SIG-M5 (cell line): ENCODE data around the gene NGEF.
"Not testable (repeated sequence)": the region's sequence is repeated elsewhere in the genome, so short reads cannot be mapped to it uniquely, and the experiment has no call there.

ENCODE experiments used
- DNase-seq: peaks from one replicate; lab custom pipeline; 2025; lab: John Stamatoyannopoulos, UW

NGEF gene

DNA sequence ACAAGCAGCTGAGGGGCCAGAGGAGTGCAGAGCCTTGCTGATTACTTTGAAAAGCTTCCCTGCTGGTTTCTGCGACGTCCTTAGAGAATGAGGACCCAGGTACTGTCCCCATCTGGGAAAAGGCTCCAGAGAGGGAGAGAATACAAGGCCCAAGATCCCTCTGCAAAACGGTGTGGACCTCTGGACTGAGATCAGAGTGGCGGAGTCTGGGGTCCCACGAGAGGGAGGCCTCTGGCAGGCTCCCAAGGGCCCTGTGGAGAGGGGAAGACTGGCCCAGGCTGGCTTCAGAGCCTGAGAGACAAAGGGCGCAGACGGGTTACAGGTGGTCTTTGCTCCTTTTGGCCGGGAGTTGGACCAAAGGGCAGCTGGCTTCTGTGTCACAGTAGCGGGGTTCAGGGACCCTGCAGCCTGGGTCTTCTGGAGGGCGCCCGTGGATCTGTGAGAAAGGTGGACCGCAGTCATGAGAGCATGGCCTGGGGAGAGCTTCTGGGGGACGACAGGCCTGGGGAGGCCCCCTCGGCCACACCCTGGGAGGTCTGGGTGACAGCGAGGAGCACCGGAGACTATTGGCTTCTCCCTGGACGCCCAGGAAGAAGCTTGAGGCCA, 142.2 kb downstream of the NGEF start:
- no peak for DNase-seq

DNA sequence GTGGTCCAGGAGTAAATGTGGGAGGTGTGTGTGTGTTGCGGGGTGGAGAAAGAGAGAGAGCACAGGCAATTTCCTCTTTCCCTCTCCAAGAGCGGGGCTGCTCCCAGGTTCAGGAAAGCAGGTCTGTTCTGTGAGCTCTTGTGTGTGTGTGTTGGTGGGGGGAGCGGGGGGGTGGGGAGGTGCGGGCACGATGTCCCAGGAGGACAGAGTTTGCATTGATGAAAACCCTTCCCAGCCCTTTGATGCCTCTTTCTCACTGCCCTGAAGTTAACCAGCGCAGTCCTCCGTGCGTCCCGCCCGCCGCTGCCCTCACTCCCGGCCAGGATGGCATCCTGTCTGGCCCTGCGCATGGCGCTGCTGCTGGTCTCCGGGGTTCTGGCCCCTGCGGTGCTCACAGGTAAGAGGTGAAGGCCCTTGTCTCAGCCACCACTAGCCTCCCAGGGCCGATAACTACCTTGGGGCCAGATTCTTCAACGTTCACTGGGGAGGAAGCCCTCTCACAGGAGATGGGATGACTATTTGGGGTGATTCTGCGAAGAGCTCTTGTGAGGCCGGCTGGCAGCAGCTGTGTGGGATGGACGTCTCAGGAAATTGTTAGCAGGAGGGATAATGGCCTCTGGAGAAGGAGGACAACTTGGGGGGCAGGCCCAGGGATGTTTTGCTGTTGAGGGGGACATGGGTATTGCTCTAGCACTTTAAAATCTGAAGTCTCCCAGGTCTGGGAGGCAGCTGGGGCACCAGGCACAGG, 142.9 kb downstream of the NGEF start, which contains the start of gene SNORC:
Gene SNORC (plus strand): TSS at position 247 of the 748 bp plus-strand sequence. CDS start 78 bp downstream, at position 325.
- no peak for DNase-seq

DNA sequence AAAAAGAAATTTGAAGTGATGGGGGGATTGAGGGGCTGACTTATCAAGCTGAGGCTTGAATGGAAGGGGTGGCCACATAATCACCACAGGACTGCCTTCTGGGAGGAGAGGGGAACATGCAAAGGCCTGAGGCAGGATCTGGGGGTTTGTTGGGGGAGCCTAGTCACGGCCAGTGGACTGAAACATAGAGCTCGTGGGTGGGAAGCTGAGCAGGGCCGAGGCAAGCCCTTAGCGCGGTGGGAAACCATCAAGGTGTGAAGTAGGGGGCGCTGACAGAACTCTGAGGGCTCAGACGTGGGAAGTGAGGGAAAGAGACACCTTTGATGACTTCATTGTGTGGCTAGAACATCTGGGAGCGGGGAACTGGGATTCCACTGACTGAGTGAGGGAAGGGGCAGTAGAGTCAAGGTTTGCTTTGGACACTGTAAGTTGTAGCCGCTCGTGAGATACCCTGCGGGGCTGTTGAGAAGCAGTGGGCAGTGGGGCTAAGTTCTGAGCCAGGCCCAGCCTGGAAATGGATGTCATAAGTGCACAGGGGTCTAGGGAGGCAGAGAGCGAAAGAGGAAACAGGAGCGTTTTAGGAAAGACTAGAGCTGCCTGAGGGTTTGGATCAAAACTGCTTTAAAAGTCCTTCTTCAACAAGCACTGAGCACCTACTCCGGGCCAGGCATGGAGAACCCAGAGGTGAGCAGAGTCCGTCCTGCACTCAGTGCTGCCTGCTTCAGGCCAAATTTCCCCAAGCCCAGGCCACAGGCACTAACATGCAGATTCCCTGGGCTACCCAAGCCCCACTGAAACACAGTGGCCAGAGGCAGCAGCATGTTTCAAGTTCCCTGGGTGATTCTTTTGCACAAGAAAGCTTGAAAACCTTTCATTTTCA, 143.7 kb downstream of the NGEF start:
- no peak for DNase-seq

DNA sequence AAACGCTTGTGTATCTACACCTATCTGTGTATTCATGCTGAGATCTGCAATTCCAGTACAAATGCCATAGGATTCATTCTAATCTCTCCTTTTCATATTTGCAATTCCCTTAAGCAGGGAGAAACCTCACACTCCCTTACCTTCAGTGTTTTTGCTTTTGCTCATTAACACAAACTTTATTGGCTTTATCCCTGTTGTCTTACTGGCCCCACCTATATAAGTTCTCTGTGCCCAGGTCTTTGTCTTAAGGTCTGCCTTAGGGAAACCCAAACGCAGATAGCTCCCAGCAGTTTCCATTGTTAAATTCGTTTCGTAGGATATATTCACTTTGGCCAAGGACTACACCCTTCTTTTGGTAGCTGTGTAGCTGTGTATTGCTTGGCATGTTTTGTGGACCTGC, 147.0 kb downstream of the NGEF start:
- no peak for DNase-seq

DNA sequence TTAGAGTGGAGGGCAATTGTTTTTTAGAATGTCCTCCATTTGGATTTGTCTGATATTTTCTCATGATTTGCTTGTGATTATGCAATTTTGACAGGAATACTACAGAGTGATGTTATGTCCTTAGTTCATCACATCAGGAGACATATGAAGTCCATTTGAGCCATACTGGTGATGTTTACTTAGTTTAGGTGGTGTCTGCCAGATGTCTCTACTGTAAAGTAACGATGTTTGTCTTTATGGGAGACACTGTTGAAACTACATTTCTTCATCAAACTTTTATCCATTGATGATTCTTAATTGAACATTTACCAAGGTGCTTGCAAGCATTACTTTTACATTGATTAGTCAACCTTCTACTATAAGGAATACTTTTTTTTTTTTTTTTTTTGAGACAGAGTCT, 147.9 kb downstream of the NGEF start:
- no peak for DNase-seq

DNA sequence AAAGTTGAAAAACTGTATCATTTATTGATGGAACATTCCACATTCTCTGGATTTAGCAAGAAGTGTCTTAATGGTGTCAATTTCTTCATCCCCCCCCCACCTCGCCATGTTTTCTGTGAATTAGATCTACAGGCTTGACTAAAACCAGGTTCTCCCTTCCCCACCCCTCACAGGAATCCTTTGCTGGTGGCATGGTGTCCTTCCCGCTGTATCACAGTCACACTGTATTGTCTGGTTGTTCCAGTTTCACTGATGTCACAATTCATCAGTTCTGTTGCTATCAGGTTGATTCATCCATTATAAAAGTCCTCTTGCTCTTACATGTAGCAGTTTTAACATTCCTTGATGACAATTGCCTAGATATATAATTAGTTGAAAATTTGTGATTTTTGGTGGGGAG, 149.1 kb downstream of the NGEF start:
- DNase-seq: no peak

DNA sequence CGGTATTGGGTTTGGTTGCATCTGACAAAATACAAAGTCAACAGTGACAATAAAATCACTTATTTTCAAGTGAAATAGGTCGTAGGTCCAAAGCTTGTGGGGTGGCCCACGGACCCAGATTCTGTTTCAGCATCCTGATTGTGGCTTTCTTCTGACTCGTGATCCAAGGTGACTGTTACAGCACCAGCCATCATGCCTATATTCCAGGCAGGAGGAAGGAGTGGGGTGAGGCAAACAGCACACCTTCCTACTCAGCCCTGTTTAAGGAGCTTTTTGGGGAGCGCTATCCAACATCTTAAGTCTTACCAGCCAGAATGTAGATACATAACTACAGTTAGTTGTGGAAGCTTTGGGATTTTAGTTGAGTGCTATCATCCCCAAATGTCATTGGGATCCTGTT, 151.7 kb downstream of the NGEF start:
- no peak for DNase-seq

DNA sequence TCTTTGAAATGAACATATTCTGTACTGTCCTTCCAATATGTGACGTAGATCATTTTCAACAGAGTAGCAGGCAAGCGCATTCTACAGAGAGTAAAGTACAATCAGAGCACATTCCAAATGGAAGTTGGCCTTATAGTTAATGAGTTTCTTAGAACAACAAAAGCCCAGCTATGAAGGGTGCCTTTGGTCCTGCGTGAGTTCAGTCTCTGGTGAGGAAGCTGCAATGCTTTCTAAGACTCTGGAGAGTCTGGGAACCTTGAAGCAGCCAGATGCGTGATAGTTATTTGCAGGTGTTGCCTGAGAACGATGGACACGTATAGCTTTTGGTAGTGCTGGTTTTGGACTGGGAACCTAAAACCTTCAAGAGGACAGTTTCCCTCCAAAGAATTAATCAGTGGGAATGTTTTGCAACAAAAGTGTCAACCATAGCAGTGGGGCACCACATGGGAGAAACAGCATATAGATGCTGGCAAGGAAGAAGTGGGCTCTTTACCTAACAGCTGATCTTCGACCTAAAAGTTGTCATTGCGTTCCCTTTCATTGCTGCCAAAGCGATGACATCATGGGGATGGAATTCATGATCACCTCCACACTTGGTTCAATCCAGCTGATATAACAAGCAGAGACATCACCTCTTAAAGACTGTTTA, 152.3 kb downstream of the NGEF start:
- DNase-seq: no peak

DNA sequence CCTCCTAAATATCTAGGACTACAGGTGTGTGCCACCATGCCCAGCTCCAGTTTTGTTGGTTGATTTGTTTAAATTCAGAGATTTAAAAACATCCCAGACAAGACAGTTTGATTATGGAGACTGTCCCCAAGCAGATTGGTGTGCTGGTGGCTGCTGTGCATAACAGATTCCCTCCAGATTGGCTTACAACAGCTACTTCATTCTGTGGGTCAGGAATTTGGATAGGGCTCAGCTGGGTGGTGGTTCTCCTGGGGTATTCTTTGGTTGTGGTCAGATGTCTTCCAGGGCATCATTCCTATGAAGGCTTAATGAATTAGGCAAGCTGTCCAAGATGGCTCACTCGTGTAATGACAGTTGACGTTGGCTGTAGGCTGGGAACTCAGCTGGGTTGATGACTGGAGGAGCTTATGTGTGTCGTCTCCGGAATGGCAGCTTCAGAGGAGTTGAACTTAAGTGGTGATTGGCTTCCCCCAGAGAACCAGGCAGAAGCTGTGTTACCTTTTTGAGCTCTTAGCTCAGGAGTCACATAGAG, 153.6 kb downstream of the NGEF start:
- DNase-seq: no peak

DNA sequence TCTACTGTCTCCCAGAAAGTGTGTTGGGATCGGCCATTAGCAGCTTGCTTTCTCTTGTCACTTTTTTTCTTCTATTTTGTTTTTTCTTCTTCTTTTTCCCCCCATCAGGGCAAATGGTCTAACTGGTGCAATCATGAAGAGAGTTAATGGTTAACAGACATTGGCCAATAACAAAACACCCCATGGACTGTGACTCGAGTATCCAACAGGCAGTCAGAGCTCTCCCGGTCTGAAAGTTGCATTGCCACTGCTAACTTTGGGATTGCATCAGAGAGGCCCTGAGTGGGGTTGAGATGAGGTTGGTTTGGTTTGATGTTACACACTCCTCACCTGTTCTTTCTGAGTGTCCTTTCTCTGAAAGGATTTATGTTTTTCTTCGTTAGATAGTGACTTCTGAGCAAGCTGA, 155.9 kb downstream of the NGEF start:
- DNase-seq: no peak

DNA sequence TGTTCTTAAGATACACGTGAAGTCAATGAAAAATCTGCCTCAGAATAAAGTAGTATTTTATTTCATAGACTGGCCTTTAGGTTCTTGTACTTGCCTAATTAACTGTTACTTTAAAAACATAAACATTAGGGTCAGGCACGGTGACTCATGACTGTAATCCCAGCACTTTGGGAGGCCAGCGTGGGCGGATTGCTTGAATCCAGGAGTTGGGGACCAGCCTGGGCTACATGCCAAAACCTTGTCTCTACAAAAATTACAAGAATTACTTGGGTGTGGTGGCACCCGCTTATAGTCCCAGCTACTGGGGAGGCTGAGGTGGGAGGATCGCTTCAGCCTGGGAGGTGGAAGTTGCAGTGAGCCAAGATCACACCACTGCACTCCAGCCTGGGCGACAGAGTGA, 159.0 kb downstream of the NGEF start:
- DNase-seq: no peak

DNA sequence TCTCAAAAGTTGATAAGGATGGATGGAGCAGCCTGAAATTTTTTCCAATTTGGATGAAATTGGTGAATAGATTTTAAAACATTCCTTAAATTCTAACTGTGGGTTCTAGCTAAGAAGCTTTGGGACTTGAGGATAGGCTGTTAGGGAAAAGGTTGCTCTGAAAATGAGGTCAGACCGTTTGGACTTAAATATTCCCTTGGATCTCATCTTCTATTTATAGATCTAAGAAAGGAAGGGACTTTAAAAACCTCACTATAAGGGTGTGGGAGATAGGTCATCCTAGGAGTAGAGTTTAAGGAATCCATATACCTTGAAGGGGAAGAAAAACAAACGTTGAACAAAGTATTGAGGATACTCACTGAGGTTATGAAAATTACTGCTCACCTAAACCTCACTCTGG, 160.4 kb downstream of the NGEF start:
- DNase-seq: no peak

DNA sequence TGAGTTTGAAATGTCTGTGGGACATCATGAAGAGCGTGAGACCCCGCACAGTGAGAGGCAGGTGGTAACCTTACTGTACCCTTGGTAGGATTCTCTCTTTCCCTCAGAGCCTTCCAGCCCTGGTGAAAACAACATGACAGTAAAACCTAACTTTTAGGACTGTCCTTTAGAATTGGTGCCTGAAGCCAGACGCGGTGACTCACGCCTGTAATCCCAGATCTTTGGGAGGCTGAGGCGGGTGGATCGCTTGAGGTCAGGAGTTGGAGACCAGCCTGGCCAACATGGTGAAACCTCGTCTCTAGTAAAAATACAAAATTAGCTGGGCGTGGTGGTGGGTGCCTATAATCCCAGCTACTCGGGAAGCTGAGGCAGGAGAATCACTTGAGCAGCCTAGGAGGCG, 161.0 kb downstream of the NGEF start:
- DNase-seq: not testable (repeated sequence)

DNA sequence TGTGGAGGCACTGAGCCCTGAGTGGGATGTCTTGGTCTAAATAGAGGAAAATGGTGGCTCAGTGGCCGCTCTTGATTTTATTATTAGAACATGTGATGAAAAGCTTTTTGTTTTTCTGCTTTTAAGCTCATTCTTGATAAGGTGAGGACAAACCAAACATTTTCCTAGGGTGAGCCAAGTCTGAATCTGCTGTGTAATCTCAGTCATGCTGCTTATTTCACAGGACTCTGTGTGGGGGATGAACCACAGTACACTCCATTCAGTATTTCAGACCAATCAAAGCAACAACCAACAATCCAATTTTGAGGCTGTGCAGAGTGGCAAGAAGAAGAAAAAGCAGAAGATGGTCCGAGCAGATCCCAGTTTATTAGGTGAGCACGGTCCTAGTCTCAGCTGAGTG, 163.0 kb downstream of the NGEF start:
- DNase-seq: no peak

DNA sequence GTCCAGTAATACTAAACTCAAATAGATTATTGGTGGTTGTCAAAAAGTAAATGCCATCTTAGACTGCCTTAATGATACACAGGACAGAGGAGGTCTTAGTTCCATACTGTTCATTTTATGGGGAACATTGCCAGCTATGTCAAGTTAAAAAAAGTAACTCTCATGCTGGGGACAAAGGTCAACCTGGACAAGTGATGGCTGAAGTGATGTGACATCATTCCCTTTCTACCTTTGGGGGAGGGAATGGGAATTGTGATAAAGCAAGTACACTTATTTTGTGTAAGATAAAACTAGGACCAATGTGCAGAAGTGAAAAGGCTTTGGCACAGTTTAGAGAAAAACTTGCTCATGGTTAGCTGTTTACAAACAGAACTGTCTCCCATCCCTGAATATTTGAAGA, 167.0 kb downstream of the NGEF start:
- DNase-seq: no peak

DNA sequence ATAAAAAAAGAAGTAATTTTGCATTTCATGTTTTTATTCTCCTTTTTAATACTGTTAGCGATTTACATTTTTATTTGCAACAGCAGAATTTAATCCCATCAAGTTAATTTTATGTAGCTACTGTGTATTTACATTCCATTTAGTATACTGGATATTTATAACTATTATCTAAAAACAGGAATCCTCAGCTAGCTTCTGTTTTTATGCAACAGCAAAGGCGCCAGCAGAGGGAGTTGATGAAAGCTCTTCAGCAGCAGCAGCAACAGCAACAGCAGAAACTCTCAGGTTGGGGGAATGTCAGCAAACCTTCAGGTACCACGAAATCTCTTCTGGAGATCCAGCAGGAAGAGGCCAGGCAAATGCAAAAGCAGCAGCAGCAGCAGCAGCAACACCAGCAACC, 169.2 kb downstream of the NGEF start:
- no peak for DNase-seq

DNA sequence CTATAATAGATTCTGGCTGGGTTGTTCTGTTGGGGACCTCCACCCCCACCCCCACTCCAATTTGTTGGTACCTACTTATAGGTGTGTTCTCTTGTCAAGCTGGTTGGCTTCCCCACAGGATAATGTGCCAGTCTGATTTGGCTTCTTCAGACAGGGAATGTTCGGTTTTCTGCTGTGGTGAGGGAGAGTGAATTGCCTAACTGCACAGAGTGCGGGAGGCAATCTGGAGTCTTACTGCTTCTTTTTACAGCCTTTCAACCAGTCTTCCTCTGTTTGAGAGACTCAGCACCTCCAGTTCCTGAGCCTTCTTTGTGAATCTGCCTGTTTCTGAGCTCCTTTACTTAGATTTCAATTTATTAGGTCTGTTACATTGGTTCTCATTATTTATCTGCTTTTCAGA, 170.4 kb downstream of the NGEF start:
- DNase-seq: no peak

DNA sequence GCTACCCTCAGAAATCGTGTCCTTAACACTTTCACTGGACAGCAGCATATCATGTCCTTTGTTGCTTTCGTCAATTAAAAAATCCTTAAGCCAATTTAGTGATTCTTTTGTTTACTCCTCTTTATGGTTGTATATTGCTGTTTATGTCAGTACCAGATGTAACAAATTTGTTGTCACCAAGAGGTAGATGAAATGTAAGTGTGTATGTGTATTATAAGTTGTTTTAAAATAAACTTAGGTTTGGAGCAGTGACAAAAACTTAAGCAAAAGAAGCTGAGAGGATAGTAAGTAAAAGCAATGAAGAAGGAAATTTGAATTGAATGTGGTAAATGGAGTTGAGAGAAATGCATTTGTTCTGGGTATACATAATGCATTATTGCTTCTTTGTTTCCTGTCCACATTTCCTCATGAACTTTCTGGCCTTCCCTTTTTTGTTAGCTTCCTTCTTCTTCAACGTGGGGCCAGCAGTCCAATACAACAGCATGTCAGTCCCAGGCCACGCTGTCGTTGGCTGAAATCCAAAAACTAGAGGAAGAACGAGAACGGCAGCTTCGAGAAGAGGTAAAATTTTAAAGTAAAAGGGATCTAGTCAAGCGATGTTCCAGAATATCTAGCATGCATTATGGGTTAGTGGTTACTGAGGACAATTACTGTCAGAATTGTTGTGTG, 173.5 kb downstream of the NGEF start:
- DNase-seq: no peak

DNA sequence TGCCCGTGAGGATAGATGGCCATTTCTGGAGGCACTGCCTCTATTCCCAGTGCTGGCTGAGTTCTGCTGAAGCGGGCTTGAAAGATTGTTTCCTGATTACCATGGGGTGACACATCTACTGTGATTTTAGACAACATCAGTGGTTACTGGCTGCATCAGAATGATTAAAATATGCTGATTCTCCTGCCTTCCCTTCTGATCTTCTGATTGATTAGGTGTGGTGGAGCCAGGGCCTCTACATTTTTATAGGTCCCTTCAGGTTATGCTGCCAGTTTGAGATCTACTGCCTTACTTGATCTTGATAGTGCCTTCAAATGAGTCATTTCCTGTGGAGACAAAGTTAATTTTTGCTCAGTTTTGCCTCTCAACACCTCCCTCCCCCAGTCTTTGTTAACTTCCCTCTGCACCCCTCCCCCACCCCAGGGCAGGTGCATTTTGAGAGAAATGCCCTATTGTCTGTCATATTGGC, 174.6 kb downstream of the NGEF start:
- DNase-seq: no peak

DNA sequence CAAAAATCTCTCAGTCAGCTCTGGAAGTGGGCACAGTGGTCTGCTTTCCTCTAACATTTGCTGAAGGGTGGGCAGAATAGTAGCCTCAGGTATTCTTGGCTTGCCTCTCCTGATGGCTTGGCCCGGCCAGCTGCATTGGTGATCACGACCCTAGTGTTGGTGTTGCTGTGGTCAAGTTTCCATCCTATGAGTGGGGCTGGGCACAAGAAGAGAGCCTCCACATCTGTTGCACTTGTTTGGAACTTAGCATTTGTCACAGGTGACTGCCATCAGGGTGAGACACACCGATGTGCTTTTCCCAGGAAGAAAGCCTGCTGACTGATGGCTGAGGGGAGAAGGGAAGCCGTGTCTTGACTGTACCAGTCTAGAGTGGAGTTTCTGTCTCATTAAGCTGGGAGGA, 176.1 kb downstream of the NGEF start:
- DNase-seq: no peak

DNA sequence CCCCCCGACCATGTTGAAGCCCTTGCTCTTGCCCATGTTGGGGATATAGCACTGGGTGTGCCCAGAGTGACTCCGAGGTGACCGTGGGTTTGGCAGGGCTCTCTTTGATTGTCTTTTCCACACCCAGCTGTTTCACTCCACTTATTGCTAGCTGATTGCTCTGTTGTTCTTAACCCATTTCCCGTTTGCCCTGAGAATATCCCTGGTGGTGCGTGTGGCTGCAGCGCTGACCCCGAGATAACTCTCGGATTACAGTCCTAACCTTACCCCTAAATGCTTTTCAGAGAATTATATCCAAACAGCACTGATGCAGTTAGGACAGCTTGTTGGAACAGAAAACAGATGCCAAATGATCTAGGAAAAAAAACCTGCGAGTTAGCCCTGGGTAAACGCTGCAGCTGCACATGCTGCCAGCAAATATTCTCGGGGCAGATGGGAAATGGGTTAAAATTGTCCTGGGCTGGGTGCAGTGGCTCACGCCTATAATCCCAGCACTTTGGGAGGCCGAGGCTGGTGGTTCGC, 177.3 kb downstream of the NGEF start:
- no peak for DNase-seq
